ENCODE data around the gene BASP1.
"Not testable (repeated sequence)": the region's sequence is repeated elsewhere in the genome, so short reads cannot be mapped to it uniquely, and the experiment has no call there.

The BASP1 gene

DNA sequence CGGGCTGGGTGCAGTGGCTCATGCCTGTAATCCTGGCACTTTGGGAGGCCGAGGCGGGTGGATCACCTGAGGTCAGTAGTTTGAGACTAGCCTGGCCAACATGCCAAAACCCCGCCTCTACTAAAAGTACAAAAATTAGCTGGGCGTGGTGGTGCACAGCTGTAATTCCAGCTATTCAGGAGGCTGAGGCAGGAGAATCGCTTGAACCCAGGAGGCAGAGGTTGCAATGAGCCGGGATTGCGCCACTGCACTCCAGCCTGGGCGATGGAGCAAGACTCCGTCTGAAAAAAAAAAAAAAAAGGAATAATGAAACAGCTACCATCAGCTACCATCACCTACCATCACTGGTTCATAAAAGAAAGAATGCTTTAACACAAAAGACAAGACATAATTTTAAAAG, 25.9 kb upstream of the BASP1 start:
- DNase-seq (ENCODE audit: low spot score): not testable (repeated sequence)

DNA sequence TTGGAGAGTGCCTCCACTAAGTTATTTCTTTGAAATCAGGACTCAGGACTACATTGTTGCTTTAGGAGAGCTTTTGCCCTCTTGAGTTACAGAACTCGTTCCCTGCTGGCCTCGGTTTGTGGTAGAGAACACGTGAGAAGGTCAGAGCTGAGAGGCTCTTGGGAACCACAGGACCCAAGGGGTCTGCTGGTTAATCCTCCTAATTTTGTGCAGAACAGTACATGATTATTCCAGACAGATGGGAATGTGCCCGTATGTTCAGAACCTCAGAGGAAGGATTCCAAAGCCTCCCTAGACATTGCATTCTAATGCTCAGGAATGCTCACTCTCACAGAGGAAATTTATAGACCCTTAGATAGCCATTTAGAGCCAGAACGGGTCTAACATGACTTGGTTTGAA, 25.2 kb upstream of the BASP1 start:
- DNase-seq (ENCODE audit: low spot score): no peak

DNA sequence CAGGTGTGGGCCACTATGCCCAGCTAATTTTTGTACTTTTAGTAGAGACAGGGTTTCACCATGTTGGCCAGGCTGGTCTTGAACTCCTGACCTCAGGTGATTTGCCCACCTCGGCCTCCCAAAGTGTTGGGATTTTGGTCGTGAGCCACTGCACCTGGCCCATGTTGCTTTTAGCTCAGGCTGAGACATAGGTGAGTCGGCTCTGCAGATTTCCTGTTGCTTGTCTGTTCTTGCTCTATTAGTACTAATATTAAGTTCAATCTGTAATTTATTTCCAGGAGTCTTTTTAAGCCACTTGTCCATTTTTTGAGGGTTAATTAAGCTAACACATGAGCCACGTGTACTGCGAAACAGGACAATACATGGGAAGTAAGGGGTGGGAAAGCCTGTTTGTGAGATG, 21.4 kb upstream of the BASP1 start:
- DNase-seq (ENCODE audit: low spot score): no peak

DNA sequence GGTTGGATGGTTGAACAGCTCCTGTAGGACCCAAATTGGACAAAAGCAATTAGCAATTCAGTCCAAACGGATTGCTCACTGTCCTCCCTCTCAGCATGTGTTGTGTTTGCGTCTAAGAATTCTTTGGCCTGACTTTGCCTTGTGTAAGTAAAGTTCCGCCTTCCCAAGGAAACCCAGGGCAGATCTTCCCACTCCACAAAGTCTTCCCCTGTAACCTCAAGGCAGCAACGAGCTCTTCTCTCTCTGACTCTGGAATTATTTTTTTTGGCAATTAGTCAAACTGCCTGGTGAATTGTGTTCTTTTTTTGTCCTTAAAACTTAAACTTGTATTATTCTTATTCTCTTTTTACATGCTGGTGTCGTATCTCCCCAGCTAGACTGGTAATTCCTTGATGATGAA, 20.7 kb upstream of the BASP1 start:
- DNase-seq (ENCODE audit: low spot score): no peak

DNA sequence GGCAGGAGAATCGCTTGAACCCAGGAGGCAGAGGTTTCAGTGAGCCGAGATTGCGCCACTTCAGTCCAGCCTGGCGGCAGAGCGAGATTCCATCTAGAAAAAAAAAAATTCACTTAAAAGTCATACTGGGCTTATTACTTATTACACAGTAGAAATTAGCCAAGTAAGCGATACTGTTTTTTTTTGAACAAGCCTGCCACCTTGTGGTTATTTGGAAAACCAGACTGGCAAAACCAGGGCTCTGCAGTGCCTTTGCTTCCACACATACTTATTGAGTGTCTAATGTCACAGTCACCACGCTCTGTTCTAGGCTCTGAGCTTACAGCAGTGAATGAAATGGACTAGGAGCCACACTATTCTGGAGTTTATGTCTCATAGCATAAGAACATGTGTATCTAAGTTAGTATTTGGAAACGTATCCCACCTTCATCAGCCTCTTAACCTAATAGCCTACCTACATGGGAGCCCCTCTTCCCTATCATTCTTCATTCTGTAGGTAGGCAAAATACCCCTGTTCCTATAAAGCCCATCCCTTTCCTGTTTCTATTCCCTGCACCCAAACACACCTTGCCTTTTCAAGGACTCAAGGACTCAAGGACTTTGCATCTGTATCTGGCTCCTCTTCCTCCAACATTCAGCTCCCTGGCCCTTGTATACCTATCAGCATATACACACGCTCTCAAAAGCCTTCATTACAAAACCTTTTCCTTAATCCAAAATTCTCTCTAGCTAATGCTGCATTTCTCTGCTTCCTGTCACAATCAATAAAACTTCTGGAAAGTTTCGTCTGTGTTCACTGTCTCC, 13.9 kb upstream of the BASP1 start:
- peak; percentile 57 for DNase-seq (ENCODE audit: low spot score)

DNA sequence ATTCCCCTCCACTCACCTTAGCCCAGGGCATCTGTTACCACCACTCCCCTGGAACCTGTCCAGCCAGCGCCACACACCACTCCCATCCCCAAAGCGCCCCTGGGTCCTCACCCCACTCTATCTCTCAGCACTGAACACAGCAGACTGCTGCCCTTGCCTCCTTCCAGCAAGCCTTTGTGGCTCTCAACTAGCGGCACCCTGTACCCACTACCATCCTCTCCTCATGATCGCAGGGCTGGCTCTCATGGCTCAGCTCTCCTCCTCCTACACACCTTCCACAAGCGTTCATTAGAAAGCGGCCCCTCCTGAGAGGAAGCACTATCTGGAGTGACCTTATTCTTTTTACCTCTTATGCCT, 13.3 kb upstream of the BASP1 start:
- DNase-seq (ENCODE audit: low spot score): no peak

DNA sequence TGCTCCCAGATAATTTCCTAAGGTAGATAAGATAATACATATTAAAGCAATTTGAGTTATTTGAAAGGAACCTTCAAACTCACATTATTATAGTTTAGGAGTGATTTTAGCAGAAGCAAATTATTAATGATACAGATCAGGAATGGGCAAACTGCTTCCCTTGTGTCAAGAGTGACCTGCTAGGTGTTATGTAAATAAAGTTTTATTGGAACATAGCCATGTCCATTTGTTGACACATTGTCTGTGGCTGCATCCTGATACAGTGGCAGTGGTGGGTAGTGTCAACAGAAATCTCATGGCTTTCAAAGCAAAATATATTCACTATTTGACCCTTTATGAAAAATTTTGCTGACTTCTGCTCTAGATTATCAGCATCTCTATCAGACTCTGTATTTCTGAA, 11.4 kb upstream of the BASP1 start:
- DNase-seq (ENCODE audit: low spot score): no peak

DNA sequence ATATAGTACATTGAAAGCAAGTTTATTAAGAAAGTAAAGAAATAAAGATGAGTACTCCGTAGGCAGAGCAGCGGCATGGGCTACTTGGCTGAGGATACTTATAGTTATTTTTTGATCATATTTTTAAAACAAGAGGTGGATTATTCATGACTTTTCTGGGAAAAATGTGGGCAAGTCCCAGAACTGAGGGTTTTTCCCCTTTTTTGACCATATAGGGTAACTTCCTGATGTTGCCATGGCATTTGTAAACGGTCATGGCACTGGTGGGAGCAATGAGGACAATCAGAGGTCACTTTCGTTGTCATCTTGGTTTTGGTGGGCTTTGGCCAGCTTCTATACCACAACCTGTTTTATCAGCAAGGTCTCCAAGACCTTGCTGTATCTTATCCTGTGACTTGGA, 5.2 kb upstream of the BASP1 start:
- DNase-seq (ENCODE audit: low spot score): no peak

DNA sequence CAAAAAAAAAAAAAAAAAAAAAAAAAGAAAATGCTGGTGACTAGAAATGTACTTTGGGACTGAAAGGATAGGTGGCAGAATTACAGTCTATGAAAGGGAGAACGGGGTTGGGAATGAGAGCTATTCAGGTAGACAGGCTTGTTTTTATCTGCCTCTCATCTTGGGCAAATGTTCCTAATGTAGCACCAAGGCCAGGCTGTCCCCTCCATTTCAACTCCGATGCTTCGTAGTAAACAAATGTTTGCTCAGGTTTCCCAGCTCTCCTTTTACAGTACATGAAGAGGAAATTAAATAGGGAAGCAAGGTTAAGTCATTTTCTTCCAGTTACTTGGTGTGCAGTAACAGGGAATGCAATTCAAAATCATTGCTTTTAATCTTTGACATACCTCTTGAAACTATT, 4.4 kb upstream of the BASP1 start:
- DNase-seq (ENCODE audit: low spot score): no peak

DNA sequence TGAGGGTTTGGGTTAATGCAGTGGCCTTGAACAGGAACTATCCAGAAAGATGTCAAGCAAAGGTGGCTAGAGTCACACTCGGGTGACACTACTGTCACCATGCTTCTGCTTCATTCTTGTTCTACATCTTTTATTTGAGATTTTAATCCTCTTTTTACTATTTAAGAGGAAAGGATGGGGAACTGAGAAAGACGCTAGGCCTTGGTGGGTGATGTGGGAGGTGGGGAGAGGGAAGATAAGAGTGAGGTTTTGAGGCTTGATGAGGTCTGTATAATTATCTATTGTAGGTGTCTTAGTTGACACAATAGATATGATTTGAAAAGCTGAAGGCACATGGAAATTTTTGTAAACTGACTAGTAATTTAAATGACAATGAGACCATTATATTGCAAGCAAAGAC, 3.5 kb upstream of the BASP1 start:
- DNase-seq (ENCODE audit: low spot score): no peak

DNA sequence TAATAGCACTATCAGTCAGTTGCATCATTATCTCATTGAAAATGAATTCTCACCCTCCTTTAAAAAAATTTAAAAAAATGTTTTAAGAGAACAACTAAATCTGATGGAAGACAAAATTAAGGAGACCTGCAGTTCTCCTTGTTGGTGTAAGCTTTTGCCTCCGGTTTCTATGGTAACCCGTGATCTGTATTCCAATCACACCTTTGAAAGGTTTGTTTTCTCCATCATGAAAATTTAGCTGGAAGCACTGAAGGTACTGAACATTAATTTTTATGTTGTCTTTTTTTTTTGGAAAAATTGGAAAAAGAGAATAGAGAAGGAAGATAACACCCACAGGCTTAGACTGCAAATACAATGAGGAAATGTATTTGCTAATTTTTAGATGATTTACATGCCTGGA, 2.5 kb upstream of the BASP1 start:
- DNase-seq (ENCODE audit: low spot score): no peak

DNA sequence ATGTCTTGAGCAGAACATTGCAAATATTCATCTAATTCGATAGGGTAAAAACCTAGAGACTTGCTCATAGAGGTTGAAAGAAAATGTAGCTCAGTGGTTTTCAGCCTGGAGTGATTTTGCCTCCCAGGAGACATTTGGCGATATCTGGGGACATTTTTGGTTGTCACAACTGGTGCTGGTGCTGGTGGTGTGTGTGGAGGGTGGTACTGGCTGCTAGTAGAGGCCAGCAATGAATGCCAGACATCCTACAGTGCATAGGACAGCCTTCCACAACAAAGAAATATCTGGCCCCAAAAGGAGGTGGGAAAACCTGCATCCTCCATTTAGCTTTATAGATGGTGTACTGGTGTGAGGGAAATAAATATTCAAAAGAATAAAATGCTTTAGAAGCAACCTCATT, 2.1 kb upstream of the BASP1 start:
- no peak for DNase-seq (ENCODE audit: low spot score)

DNA sequence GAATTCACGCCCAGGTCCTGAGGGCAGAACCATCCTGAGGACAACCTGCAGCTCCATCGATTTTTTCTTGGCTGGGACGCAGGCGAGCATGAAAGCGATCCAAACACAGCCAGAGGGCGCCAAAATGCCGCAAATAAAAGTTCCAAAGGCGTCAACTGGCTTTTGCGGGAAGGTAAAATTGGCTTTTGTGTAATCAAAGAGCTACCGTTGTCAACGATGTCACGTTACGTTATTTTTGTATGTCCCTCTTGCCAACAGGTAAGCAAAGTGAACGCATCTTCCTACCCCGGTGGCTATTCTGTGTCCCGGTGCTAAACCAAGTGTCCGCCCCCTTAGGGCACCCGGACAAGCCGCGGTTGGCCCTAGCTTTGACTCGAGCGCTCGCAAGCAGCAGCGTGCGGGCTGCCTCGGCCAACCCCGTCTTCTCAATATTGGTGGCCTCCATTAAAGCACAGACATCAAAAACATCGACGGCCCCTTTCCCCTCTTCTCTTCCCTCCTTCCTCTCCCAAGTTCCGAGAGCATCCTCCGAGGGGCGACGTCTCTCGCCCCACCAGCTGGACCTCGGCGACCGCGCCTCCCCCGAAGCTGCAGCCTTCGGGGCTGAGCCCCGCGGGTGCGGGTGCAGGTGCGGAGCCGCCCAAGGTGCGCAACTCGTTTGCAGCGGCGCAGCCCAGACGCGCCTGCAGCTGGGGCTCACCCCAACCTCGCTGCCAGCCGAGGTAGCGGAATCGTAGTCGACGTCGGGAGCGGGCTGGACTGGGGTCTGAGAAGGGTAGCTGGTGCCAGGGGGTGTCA, 1.1 kb upstream of the BASP1 start:
- DNase-seq (ENCODE audit: low spot score): peak; percentile 72

DNA sequence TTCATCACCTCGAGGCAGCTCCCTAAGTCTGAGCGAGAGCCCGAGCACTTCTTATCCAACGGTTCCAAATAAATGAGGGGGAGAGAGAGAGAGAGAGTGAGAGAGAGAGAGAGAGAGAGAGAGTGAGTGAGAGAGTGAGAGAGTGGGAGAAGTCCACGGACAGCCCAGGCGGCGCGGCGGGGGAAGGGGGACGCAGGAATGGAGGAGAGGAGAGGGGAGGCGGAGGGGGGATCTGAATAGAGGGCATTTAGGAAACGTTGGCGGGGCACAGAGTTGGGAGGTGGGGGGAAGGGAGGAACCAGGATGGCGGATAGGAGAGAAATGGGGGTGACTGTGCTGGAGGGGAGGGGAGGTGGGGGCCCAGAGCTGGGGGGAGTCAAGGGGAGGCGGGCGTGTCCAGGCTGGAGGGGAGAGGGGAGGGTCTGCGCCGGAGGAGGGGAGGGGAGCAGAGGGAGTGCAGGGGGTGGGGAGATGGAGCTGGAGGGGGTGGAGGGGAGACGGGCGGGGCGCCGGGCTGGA, 398 bp upstream of the BASP1 start:
- DNase-seq (ENCODE audit: low spot score): no peak

DNA sequence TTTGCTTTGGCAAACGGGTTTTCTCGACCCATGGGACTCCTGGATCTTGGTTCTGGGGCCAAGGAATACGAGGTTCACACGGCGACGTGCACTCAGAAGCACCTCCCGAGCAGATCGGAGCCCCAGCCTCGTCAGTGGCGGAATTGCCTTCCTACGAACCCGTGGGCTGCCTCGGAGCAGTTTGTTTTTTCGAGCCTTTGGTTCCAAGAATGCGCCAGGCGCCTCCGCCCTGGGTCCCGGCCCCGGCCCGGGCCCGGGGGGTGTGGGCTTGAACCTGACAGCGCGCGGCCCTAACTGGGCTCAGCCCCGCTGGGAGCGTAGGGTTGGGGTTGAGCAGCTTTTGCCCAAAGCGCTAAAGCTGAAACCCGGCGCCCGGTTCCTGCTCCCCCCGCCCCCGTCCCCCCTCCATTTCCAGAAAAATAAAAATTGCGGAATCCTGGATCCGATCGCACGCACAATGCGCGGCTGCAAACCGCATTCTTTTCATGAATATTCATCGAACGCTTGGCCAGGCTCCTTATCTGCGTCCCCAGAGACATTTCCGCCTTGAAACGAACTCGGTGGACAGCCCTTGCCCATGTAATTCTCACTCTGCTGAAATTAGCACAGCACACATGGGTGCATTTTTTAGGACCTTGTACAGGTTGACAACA, 1.0 kb downstream of the BASP1 start:
- no peak for DNase-seq (ENCODE audit: low spot score)

DNA sequence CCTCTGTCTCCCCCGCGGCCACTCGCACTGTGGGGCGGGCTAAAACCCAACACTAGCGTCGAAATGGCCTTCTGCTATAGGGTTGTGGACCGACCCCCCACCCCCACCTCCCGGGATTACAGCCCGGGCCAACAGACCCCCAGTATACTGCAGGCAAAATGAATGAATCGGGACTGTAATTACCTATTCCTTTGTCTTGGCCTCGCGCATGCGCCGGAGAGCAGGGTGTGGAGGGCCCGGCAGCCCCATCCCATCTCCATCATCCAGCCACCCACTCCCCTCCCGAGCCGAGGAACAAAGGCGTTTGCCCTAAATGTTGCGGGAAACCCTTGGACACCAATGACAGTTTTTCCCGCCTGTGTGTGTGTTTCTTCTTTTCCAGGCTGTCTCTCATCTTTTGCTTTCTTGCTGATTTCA, 1.6 kb downstream of the BASP1 start:
- no peak for DNase-seq (ENCODE audit: low spot score)

DNA sequence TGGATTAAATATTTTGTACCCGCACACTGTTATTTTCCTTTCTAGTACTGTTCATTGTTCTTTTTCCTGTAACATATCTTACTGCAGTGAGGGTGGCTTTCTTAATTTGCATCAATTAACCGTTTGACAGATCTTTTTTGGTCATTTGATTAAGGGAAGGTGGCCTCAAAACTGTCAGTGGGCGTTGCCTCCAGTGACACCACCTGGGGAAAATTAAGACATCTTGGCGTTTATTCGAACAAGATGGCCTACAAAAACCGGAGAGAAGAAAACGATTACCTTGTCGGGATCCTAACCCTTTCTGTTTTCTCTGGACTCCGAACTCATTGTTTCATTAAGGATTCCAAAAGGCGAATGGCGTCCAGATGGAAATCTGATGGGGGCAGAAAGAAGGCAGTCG, 2.0 kb downstream of the BASP1 start:
- no peak for DNase-seq (ENCODE audit: low spot score)

DNA sequence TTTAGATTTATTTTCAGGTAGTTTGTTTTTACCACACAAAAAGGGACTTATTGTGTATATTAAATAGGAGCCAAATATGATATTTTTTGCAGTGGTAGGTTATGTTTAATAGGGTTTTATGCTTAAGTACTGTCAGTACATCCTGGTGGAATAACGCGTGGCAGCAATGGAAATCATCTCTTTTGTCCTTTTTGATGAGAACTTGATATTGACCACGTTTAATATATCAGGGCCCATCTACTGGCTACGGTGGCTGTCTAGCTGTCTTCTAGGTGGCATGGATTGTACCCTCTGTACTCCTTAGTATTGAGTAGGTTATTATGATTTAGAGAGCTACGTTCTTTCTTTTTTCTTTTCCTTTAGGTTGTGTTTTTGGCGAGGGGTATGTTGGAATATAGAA, 2.6 kb downstream of the BASP1 start:
- no peak for DNase-seq (ENCODE audit: low spot score)

DNA sequence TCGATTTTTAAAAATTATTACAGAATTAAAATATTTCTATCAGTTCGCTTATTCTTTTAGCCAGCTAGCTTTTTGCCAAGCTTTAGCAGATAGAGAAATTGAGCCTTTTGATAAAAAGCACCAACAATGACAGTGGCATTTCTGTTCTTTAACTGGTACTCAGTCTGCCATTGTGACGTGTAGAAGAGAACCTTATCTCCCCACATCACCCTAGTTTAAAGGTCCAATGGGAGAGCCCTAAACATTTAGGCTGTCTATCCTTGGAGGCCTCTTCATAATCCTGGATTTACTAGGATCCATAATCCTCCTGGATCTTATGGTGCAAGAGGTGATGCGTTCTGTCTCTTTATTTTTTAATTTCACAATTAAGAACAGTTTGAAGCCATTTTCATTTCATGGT, 3.0 kb downstream of the BASP1 start:
- DNase-seq (ENCODE audit: low spot score): no peak

DNA sequence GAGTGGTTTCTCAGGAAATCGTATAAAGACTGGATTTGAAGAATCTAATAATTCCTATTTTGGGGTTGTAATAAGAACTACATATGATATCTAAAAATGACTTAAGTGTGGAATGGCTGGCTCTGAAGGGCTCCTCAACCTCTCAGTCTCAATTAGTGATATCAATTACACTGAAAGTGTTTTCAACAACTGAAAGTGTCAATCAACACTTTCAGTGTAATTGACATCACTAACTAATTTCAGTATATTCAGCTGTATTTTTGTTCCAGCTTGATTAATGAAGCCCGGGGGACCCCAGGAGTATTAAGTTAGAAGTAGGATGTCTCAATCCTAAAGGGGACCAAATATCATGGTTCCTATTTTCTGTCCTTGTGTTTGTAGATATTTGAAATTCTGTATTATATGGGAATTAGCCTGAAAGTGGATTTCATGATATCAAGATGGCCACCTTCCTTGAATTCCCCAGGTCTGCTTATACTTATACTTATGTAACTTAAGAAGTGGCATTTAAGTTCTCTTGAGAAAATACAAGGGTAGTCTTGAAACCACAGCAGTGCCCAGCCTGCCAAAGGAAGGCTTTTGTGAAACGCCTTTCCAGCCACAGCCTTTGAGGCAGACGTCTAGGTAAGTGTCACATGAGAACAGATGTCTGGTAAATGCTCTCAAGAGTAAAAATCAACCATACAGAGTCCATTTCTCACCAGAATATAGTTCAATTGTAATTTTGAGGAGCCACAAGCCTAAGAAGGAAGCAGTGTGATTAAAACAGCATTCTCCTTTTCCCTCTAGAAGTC, 4.6 kb downstream of the BASP1 start:
- DNase-seq (ENCODE audit: low spot score): no peak

DNA sequence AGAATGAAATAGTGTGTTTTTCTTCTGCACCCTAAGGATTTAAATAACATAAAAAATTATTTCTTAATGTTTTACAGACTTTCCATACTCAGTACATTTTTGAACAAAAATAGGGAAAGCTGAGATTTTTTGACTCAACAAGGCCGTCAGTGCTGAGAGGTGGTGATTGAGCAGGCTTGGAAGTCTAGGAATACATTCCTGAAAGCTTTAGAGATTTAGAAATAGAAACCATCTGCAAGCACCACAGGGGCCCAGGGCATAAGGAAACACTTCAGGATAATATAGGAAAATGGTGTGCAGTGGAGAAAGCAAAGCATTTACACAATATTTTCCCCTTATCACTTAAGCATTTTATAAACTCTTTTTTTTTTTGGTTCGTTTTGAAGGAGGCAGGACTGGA, 5.2 kb downstream of the BASP1 start:
- DNase-seq (ENCODE audit: low spot score): no peak
